Ovary (tissue), 9 donors: ENCODE data around the gene USP46. TPM values are rescaled to one million over a fixed set of nuclear protein-coding genes. Genes with fewer than 3 reads are reported as not detected.

Experiments
- DNase-seq, 5 donors: peaks; one replicate each; pipeline ENCODE4 v3.0.0-alpha.2; 2019 to 2020
- H3K27ac ChIP-seq, 2 donors: fragments of 200-600 bp; one replicate each; pipeline versions ENCODE4 v1.5.1 to v1.8.0; 2019 to 2022
- H3K27me3 ChIP-seq: fragments of 200-600 bp; one replicate; pipeline ENCODE4 v1.8.0; 2022
- H3K36me3 ChIP-seq: fragments of 200-600 bp; sonication (generic); one replicate; pipeline ENCODE4 v1.5.1; 2019
- H3K4me1 ChIP-seq: one replicate; pipeline ENCODE4 v1.8.1; 2013; ENCODE audit warnings: mild to moderate bottlenecking, moderate library complexity; ENCODE audit not compliant: insufficient read depth
- H3K4me3 ChIP-seq: fragments of 200-600 bp; sonication (generic); one replicate; pipeline ENCODE4 v1.5.1; 2017
- H3K9me3 ChIP-seq, 2 donors: fragments of 200-600 bp in 1 of 2; sonication (generic) in 1 of 2; one replicate each; pipeline versions ENCODE4 v1.5.1 to v1.8.1; 2013 to 2019; ENCODE audit warnings: mild to moderate bottlenecking in 1 of 2, moderate library complexity in 1 of 2
- EP300 ChIP-seq: sonication (generic); formaldehyde crosslinking; IDR thresholded peaks from one replicate; pipeline ENCODE4 v1.6.1; 2017; ENCODE audit warnings: antibody characterized with exemption
- POLR2A ChIP-seq: fragments of 450-650 bp; IDR thresholded peaks from one replicate; pipeline ENCODE4 v1.6.1; 2017; ENCODE audit warnings: antibody characterized with exemption, mild to moderate bottlenecking, moderate library complexity
- WGBS, 3 donors: extraction: QIAGEN DNeasy Blood & Tissue Kit in 1 of 3; methylation state at CpG; one replicate each; pipeline versions ENCODE4 v1.1.5 to v1.1.7; 2013 to 2017; 5-methylcytosine and 5-hydroxymethylcytosine counted together
- intact Hi-C, 4 donors: fragments of 100-400 bp; cut with DNase I; formaldehyde crosslinking; loops; one replicate each; pipeline versions ENCODE4 v1.11.0 to v1.15.1; 2022 to 2023
- polyA plus RNA-seq, 2 donors: library from polyadenylated mRNA; stranded (reverse); fragments of 200-250 nt in 1 of 2; fragments of 350-450 nt in 1 of 2; fragmentation: Illumina TruSeq in 1 of 2; extraction: RNeasy Lipid Tissue Mini Kit (QIAGEN cat#74804) in 1 of 2; gene quantifications; one replicate each; pipeline ENCODE4 v1.2.3, GENCODE V29; 2013 to 2014
- total RNA-seq, 7 donors: library from RNA; depleted of rRNA in 2 of 7; stranded (reverse); fragments of >200 nt in 2 of 7; fragmentation: NEBNext Ultra II Directional in 3 of 7; extraction: Animal tissue kit (Norgen Biotek cat#: 25700) in 3 of 7; gene quantifications; one replicate each; pipeline versions ENCODE4 v1.1.0 to v1.2.4, GENCODE V29; 2016 to 2023
- TF ChIP-seq, protein P1 (sequence below), 3 donors: fragments of 450-650 bp in 2 of 3; fragments of 200-600 bp in 1 of 3; IDR thresholded peaks; one replicate each; pipeline versions ENCODE4 v1.5.1 to v1.8.0; 2016 to 2022; ENCODE audit warnings: antibody characterized with exemption in 3 of 3, mild to moderate bottlenecking in 1 of 3
- donor health status: DM: no; HTN: no; CAD: no; lungs with moderate emphysema.
- donor health status: DM: no; HTN: no; CAD: no.
- donor health status: Bipolar disorder and iron deficiency.
- donor health status: DM: yes; HTN: yes; CAD: no.
- donor health status: DM: no; HTN: no; CAD: no.
- donor health status: DM: yes; HTN: yes; CAD: no.

The USP46 gene
- total and polyA plus RNA-seq, 9 donors, result 7.6 to 51.6 (median 26.9) TPM

DNA sequence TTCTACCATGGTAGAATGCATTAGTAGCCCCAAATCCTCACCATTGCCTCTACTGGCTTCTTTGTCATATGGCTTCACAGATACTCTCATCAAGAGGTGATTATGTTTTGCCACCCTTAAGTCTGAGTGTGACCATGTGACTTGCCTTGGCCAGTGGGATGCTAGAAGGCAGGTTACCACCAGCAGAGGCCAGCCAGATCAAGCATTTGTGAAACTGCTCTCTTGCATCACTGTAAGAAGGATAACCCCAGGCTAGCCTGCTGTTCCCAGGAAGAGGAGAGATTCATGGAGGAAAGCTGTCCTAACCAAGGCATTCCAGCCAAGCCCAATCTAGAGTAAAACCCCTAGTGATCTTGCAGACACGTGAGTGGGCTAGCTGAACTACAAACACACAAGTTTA, 46.8 kb downstream of the USP46 start:
- Histone ChIP-seq H3K9me3 (no peaks in the 10 kb centered on the region), H3K27ac (no peak overlapping the region), H3K4me3 (no peak overlapping the region), H3K27me3 (no peaks in the 10 kb centered on the region), H3K4me1 (no peaks in the 10 kb centered on the region), H3K36me3 (no peaks in the 10 kb centered on the region)
- intact Hi-C loops, result no loop called here
- WGBS, 3 donors, result 96 to 100% (median 96%) methylated on average over 1 of the region's 1 CpG
- no peak for DNase-seq
- TF ChIP-seq POLR2A (no peak), EP300 (no peak)
- TF ChIP-seq, protein P1, sequence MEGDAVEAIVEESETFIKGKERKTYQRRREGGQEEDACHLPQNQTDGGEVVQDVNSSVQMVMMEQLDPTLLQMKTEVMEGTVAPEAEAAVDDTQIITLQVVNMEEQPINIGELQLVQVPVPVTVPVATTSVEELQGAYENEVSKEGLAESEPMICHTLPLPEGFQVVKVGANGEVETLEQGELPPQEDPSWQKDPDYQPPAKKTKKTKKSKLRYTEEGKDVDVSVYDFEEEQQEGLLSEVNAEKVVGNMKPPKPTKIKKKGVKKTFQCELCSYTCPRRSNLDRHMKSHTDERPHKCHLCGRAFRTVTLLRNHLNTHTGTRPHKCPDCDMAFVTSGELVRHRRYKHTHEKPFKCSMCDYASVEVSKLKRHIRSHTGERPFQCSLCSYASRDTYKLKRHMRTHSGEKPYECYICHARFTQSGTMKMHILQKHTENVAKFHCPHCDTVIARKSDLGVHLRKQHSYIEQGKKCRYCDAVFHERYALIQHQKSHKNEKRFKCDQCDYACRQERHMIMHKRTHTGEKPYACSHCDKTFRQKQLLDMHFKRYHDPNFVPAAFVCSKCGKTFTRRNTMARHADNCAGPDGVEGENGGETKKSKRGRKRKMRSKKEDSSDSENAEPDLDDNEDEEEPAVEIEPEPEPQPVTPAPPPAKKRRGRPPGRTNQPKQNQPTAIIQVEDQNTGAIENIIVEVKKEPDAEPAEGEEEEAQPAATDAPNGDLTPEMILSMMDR (IDR thresholded peaks at IDR 0.05), result no peak

DNA sequence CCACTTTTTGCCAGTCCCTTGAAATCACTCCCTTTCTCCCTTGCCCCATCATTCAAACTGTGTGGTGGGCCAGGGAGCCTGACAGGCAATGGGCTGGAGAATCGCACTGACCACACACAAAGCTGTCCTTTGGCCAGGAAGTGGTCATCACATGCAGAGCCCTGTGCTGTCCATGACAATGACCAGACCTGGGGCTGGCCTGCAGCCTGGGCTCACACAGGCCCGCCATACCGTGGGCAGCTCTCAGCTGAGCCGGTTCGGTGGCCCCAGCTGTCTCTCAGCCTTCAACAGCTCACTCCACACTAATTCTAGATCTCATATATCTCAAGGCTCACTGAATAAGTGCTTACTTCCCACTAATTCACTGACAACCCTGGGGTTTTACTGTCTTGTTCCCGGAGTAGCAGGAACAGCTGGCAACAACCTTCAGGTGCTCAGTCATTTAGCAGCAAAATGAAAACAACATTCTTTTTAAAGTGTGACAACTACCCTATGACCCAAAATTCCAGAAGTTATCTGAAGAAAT, 48.0 kb downstream of the USP46 start:
- intact Hi-C loops, result no loop called here
- Histone ChIP-seq H3K27me3 (no peaks in the 10 kb centered on the region), H3K9me3 (no peaks in the 10 kb centered on the region), H3K27ac (no peak overlapping the region), H3K36me3 (no peaks in the 10 kb centered on the region), H3K4me1 (no peaks in the 10 kb centered on the region), H3K4me3 (no peak overlapping the region)
- WGBS, 3 donors, result 90 to 93% (median 93%) methylated on average over 6 of the region's 6 CpGs
- DNase-seq, result no peak
- TF ChIP-seq, protein P1 (IDR thresholded peaks at IDR 0.05), result no peak
- TF ChIP-seq POLR2A (no peak), EP300 (no peak)

DNA sequence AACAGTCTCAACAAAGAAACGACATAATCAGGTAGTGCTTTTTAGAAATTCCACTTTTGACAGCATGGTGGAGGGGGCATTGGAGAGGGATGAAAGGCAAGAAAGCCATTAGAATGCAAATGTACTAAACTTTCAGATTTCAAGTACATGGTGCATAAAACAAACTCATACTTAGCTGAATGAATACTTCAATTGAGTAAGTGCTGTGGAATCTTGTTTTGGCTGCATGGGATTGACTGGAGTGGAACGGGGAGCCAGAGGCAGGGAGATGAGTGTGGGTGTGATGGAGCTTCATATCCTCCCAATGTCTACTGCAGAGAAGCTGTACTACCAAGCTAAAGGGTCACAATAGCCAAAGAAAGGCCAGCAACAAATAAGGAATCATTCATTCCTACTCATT, 52.4 kb downstream of the USP46 start:
- Histone ChIP-seq H3K4me1 (no peaks in the 10 kb centered on the region), H3K9me3 (no peaks in the 10 kb centered on the region), H3K27ac (no peak overlapping the region), H3K4me3 (no peak overlapping the region), H3K27me3 (no peaks in the 10 kb centered on the region), H3K36me3 (no peaks in the 10 kb centered on the region)
- DNase-seq, result no peak
- TF ChIP-seq, protein P1 (IDR thresholded peaks at IDR 0.05), result no peak
- no peak for TF ChIP-seq POLR2A
- TF ChIP-seq EP300, result no peak
- intact Hi-C loops, result no loop called here
- 51 to 65% (median 55%) methylated on average over 2 of the region's 2 CpGs for WGBS, 3 donors

DNA sequence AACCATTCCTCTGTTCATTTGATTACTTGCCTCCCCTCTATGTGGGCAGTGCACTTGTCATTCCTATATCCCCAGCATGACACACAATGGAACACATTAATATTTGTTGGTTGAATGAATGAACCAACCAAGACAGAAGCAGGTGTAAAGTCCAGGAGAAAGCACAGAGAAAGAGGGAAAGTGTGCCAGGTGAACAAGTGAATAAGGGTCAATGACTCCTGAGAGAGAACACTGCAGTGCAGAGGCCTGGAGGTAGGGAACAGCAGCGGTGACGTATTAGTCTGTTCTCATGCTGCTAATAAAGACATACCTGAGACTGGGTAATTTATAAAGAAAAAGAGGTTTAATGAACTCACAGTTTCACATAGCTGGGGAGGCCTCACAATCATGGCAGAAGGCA, 53.1 kb downstream of the USP46 start:
- Histone ChIP-seq H3K4me1 (no peaks in the 10 kb centered on the region), H3K27ac (no peak overlapping the region), H3K9me3 (no peaks in the 10 kb centered on the region), H3K27me3 (no peaks in the 10 kb centered on the region), H3K4me3 (no peak overlapping the region), H3K36me3 (no peaks in the 10 kb centered on the region)
- DNase-seq, result no peak
- 94 to 96% (median 95%) methylated on average over 2 of the region's 2 CpGs for WGBS, 3 donors
- intact Hi-C loops, result no loop called here
- TF ChIP-seq POLR2A (no peak), EP300 (no peak)
- TF ChIP-seq, protein P1 (IDR thresholded peaks at IDR 0.05), result no peak
